ENCODE results near the gene SERGEF.

SERGEF gene

GRCh38 chr11:18012906-18013781 lies at the start of gene SERGEF:
TSS of gene SERGEF (minus strand) at chr11:18013047. CDS start at chr11:18013010, 37 bp downstream.
- peak; percentile 88 for DNase-seq

GRCh38 chr11:18061351-18061750 lies 48.5 kb upstream of the SERGEF start:
- DNase-seq, result no peak

- no peak for DNase-seq
Observed at GRCh38 chr11:18056561-18057181, 43.8 kb upstream of the SERGEF start.

GRCh38 chr11:18054511-18055103 lies 41.8 kb upstream of the SERGEF start:
- DNase-seq, result no peak

GRCh38 chr11:18050848-18051247 lies 38.0 kb upstream of the SERGEF start:
- no peak for DNase-seq

GRCh38 chr11:18046116-18046777 lies 33.4 kb upstream of the SERGEF start, which contains the start of gene TPH1:
TSS of gene TPH1 (minus strand) at chr11:18046269. CDS start at chr11:18040762, 5,507 bp downstream.
- no peak for DNase-seq

GRCh38 chr11:18036456-18036855 lies 23.6 kb upstream of the SERGEF start:
- DNase-seq, result no peak

GRCh38 chr11:18027475-18027874 lies 14.6 kb upstream of the SERGEF start:
- no peak for DNase-seq

- no peak for DNase-seq
Observed at GRCh38 chr11:18022419-18022818, 9.6 kb upstream of the SERGEF start.

- DNase-seq, result no peak
Observed at GRCh38 chr11:18019650-18020049, 6.8 kb upstream of the SERGEF start.

GRCh38 chr11:18016789-18017188 lies 3.9 kb upstream of the SERGEF start:
- no peak for DNase-seq

GRCh38 chr11:18014876-18015275 lies 2.0 kb upstream of the SERGEF start:
- DNase-seq, result no peak

- DNase-seq, result peak; percentile 51
Observed at GRCh38 chr11:18013790-18014507, 1.1 kb upstream of the SERGEF start.

GRCh38 chr11:18012122-18012905 lies 533 bp downstream of the SERGEF start:
- peak; percentile 24 for DNase-seq

- DNase-seq, result peak; percentile 18
Observed at GRCh38 chr11:18011633-18012032, 1.2 kb downstream of the SERGEF start.

GRCh38 chr11:18010977-18011586 lies 1.8 kb downstream of the SERGEF start:
- DNase-seq, result no peak

- no peak for DNase-seq
Observed at GRCh38 chr11:18010121-18010670, 2.7 kb downstream of the SERGEF start.

- no peak for DNase-seq
Observed at GRCh38 chr11:18005376-18006129, 7.3 kb downstream of the SERGEF start.

GRCh38 chr11:18001191-18001590 lies 11.7 kb downstream of the SERGEF start:
- no peak for DNase-seq

- DNase-seq, result no peak
Observed at GRCh38 chr11:18000760-18001159, 12.1 kb downstream of the SERGEF start.

Measured in NCI-H748 treated with DMSO at 0.1 percent for 48 hours (cell line).